Measurements from ENCODE around the gene GBP7. TPM values are rescaled to one million over a fixed set of nuclear protein-coding genes. Genes with fewer than 3 reads are reported as not detected.

The GBP7 gene
- total and polyA plus RNA-seq, 4 donors: 0.89 to 27.8 (median 16.8) TPM

GRCh38 chr1:89104687-89105086 lies 71.1 kb downstream of the GBP7 start:
- Histone ChIP-seq H3K36me3 (ENCODE audit: control insufficient read depth in 4 of 4, insufficient read depth in 3 of 4, low read depth in 1 of 4, low read length in 3 of 4) (peaks cover 10 to 47% (median 42%) of the 10 kb centered on the region in 4 donors), H3K4me3 (ENCODE audit: low read depth in 1 of 3, low read length in 3 of 3) (no peak overlapping the region), H3K27ac (ENCODE audit: low read depth in 1 of 2, low read length in 2 of 2) (no peak overlapping the region), H3K4me1 (ENCODE audit: control insufficient read depth in 4 of 4, insufficient read depth in 4 of 4, low read length in 3 of 4) (no peaks in the 10 kb centered on the region), H3K9me3 (ENCODE audit: control insufficient read depth in 4 of 4, low read length in 3 of 4) (no peaks in the 10 kb centered on the region), H3K9ac (ENCODE audit: low read depth in 1 of 2, low read length in 2 of 2) (no peak overlapping the region), H3K27me3 (ENCODE audit: control insufficient read depth in 4 of 4, insufficient read depth in 4 of 4, low read length in 3 of 4) (no peaks in the 10 kb centered on the region)
- no peak for TF ChIP-seq GABPA (IDR thresholded peaks at IDR 0.05 in 1 of 2, conservative IDR thresholded peaks at IDR 0.05 in 1 of 2)
- TF ChIP-seq REST (IDR thresholded peaks at IDR 0.05): no peak
- TF ChIP-seq EGR1 (IDR thresholded peaks at IDR 0.05; ENCODE audit: low read depth in 2 of 2): no peak
- TF ChIP-seq MAX (IDR thresholded peaks at IDR 0.05): no peak
- no peak for TF ChIP-seq CTCF (IDR thresholded peaks at IDR 0.05; ENCODE audit: low read depth, low read length, missing input control)
- TF ChIP-seq FOXA2 (IDR thresholded peaks at IDR 0.05): no peak
- TF ChIP-seq FOXA1 (IDR thresholded peaks at IDR 0.05): no peak
- TF ChIP-seq HNF4A (conservative IDR thresholded peaks at IDR 0.05): no peak
- no peak for TF ChIP-seq YY1 (IDR thresholded peaks at IDR 0.05)
- no peak for TF ChIP-seq HNF4G (IDR thresholded peaks at IDR 0.05)
- no peak for TF ChIP-seq RXRA (IDR thresholded peaks at IDR 0.05)
- no peak for TF ChIP-seq TAF1 (conservative IDR thresholded peaks at IDR 0.05)
- TF ChIP-seq ZBTB33 (IDR thresholded peaks at IDR 0.05): no peak
- no peak for TF ChIP-seq JUND (IDR thresholded peaks at IDR 0.05)
- no peak for TF ChIP-seq NR2F2 (IDR thresholded peaks at IDR 0.05)
- TF ChIP-seq RAD21 (IDR thresholded peaks at IDR 0.05): no peak
- no peak for TF ChIP-seq SP1 (IDR thresholded peaks at IDR 0.05)
- TF ChIP-seq ATF3 (IDR thresholded peaks at IDR 0.05): no peak
- 95% methylated on average over 17 of the region's 17 CpGs for WGBS
- no peak for DNase-seq (ENCODE audit: low spot score)

Measured in liver (tissue), 9 donors.